Ammon's horn (tissue), 1 donor: ENCODE data around the gene KCTD5.
A peak's percentile ranks its signal among the peaks of the same experiment; 100 is the strongest.

ENCODE experiments used
- DNase-seq: peaks from one replicate; pipeline ENCODE4 v3.0.0-alpha.2; 2016; ENCODE audit warnings: low spot score

Gene KCTD5

DNA sequence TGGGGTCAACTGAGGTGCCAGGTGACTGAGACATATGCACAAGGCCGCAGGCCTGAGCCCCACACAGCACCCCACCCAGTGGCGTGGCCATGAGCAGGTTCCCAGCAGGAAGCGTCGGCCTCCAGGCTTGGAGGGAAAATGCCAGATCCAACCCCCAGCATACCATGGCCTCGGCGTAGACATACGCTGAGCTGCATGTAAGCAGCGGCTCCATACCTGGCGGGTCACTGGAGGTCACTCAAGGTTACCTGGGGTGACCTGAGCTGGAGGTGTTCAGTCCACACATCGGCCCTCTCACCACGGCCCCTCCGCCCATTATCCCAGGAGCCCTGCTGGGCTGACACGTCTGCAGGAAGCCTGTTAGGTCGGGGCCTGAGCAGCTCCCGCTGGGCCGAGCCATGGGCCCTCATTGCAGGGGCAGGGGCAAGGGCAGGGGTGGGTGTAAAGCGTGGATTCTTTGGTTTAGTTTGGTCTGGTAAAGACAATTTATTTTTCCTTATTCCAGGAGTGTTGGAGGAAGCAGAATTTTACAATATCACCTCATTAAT lies 15.2 kb downstream of the KCTD5 start:
- DNase-seq: no peak

DNA sequence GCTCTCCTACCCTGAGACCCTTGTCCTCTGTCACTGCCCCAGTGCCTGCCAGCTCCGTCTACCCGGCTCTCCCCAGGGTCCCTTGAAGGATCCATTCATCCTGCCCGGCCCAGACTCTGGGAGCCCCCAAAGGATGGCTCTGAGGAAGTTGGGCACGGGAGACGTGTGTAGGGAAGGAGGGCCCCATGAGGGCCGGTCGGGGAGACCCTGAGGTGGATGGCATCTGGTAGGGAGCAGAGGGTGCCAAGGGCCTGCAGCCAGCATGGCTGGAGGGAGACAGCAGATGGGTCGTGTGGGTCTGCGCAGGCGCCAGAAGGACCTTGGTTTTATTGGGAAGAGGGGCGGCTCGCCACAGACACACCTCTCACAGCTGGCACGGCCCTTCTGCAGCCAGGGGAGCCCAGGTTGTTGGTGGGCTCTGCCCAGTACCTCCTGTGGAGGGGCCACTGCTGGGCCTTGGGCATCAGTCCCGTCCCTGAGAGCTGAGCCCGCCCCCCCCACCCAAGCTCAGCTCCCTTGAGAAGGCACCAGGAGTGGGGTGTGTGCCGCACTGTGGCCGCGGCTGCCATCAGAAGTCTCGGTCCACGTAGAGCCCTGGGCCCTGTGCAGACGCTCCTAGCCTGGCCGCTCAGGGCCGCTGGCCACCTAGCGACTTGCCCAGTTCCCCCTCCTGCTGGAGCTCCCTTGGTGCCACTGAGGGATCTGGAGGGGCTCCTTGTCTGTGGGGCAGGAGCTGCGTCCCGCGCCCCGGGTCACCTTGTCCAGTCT lies 16.0 kb downstream of the KCTD5 start:
- no peak for DNase-seq

DNA sequence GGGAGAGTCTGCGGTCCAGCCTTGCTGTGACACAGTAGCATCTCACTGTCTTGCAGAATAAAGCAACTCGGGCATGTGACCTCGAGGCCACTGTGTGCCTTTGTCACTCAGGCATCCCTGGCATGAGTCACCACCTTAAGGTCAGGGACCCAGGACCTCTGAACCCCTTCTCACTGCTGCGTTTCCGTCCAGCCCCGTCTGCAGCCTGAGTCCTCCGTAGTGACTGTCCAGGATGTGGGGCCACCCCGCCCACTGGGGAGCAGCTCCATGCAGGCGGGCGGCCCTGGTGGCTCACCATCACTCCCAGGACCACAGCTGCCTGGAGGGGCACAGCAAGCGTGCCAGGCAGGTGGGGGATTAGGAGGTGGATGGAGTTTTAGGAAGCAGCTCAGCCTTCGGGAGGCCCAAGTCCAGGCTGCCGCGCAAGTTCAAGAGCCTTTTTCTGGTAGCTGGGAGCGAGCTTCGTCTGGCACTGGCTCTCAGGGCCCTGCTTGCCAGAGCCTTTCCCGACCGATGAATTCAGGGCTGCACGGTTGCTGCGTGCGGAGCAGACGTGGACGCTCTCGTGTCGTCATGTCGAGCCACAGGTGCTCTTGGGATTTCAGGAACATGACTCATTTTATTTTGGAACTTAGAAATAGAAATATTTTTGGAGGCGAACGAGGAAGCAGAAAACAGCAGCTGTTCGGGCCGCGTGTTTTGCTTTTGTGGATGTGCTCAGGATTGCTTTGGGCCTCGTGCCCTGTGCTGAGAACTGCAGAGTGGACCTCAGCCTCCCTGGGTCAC lies 16.8 kb downstream of the KCTD5 start:
- peak; percentile 51 for DNase-seq

DNA sequence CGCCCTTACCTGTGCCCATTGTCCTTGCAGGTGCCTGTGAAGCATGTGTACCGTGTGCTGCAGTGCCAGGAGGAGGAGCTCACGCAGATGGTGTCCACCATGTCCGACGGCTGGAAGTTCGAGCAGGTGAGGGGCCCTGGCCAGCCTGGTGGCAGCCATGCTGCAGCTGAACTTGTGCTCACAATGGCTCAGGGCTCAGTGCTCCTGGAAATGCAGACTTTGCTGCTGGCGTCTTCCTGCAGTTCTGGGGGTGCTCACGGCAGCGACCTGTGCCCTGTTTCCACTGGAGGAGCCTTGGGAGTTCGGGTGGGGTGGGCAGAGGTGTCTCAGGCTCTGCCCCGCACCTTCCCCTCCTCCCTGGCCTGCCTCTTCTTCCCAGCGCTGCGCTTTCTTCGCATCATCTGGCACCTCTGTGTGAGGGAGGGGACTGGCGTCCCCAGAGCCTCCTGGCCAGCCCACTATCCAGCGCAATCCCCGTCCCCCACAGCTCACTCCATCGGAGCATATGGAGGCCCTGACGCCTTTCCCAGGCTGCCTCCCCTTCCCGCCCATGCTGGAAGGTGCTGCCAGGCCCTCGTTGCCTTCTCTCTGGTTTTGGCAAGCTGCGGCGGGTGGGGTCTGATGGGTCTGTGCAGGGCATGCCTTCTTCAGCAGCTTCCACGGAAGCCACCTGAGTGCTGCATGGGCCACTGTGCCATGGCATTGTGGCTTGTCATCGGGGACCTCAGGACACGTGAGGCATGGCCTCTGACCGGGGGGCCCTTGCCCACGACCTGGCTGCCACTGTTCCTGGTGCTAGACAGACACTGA lies 17.7 kb downstream of the KCTD5 start:
- DNase-seq: no peak

DNA sequence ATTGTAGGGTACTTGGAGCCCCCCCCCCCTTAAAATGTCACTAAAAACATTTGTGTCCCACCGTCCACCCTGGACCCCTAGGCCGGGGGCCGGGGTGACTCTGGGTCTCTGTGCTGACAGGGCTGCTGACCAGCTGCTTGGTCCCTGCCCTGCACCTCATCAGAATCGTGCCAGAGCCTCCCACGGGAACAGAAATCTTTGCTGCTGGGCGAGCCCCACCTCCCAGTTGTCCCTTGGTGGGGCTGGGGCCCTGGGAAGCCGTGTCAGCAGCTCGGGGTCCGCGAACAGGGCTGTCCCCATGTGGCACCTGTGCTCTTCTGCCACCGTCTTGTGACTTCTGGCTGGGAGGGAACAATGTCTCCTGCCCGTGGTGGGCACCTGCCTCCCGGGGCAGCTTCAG lies 18.5 kb downstream of the KCTD5 start:
- no peak for DNase-seq

DNA sequence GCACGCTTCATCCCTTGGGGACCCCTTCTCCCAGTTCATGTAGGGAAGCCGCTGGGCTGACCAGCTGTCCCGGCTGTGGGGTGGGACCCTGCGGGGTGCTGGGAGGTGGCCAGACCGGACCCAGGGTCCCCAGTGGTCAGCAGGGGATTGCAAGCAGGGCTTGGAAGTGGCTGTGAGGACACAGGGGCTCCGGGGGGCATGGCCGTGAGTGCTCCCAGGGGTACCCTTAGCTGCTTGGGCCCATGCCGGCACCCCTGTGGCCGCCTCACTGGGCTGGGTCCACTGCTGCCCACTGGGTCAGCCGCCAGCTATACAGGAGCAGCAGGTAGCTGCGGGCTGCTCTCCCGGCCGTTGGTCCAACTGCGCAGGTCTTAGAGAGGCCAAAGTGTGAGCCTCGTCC lies 18.9 kb downstream of the KCTD5 start:
- no peak for DNase-seq

DNA sequence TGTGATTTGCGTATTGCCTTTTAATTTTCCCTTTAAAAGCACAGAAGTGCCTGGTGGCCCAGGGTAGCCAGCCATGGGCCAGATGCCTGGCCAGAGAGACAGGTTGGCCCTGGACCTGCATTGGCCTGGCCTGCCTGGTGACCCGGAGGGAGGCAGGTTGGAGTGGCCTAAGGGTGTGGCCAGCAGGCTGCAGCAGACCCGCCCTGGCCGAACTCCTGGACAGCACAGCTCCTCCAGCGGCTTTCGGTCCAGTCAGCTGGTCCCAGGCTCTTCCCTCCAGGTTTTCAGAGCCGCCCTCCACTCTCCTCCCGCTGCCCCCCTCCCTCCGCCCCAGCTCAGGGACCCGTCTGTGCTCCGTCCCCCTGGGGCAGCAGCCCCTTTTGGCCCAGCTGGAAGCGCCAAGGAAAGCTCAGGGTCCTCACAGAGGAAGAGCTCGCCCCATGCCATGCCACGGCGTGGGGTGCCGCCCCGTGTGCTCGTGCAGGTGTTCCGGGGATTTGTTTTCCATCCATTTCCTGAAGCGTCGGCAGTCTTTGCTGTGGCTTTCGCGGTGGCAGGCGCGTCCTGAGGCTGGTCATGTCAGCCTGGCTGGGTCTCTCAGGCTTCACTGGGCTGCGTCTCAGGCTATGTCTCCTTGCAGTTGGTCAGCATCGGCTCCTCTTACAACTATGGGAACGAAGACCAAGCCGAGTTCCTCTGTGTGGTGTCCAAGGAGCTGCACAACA lies 19.6 kb downstream of the KCTD5 start:
- DNase-seq: no peak

DNA sequence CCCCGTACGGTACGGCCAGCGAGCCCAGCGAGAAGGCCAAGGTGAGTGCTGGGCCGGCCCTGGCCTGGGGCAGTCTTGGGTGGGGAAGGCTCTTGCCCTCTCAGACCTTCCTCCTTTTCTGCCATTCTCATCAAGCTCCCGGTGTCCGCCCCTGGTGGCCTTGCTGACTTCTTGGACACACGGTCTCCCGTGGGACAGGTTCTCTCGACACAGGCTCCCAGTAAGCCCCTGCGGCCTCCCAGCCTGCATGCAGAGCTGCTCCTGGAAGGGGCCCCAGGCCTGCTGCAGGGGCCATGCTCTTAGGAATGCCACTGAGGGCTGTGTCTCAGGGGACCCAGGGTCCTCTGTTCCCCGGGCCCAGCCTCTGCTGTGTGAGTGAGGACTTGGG lies 20.1 kb downstream of the KCTD5 start:
- DNase-seq: no peak

DNA sequence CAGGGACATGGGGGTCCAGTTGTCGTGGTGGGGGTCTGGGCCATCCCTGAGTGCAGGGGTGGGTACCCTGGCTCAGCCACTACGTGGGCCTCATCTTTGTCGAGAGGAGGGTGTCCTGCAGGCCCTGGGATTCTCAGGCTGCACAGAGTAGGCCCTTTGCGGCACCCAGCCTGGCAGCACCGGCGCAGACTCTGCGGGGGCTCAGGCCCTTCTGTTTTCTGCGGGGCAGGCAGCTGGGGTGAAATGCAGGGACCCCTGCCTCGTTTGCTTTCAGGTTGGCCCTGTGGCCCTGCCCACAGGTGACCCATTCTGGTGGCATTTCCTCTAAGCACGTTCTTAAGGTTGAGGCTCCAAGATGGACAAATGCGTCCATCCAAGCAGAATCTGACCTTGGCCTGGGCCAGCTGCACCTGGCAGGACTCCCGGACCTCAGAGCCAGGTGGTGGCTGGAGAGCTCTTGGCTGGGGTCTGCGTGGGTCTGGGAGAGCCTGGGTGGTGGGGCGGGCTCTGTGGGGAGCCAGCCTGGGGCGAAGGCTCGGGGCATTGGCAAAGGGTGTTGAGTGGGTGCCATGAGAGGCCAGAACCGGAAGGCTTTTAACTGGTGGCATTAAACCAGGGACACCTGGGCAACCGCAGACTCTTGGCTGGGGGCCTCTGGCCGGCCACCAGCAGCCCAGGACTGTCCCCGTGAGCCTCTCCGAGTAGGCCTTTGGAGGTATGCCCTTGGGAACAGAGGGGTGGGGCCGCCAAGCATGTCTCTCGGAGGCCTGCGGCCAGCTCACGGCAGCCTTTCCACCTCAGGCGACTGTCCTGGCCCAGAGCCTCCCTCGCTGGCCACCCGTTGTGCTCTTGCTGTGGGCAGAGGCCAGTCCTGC lies 20.8 kb downstream of the KCTD5 start:
- DNase-seq: no peak

DNA sequence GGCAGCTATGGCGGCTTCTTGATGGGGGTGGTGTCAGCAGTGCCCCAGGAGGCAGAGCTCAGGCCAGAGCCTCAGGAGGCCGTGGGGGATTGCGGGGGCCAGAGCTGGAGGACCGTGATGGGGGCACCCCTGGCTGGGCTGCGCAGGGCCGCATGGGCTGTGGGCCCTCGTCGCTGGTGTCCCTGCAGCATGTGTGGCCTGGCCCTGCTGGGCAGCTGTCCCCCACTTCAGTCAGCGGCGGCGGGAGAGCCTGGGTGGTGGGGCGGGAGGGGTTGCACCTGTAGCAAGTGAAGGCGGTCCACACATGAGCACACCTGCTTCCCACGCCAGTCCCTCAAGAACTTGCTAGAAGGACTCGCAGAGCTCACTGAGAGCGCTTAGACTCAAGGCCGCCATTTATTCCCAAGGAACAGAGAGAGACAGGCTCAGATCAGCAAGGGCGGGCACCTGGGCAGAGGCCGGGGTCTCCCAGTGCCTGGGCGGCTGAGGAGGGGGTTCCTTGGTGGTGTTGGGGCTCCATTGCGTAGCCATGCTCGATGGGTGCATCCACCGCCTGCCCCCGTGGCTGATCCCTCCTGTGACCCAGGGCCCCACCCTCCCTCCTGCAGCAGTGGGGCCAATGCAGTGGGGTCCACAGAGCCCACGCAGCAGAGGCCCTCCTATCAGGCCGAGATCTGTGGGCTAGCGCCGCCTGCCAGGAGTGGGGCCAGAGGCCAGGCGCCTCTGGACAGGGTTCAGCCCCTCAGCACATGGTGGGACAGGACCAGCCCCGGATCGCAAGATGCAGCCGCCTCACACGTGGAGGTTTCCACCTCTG lies 22.1 kb downstream of the KCTD5 start:
- no peak for DNase-seq

DNA sequence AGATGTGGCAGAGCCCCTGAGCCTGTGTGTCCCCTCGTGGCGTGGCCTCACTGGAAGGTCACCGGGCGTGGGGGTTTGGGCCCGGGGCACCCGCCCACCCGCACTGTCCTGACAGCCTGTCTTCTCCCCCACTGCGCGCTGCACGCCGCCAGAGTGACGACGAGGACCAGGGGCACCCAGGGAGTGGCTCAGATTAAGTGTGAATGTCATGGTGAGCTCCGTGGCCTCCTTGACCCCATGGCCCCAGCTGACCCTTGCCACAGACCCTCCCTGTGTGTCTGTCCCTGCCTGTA lies 22.6 kb downstream of the KCTD5 start:
- DNase-seq: no peak

DNA sequence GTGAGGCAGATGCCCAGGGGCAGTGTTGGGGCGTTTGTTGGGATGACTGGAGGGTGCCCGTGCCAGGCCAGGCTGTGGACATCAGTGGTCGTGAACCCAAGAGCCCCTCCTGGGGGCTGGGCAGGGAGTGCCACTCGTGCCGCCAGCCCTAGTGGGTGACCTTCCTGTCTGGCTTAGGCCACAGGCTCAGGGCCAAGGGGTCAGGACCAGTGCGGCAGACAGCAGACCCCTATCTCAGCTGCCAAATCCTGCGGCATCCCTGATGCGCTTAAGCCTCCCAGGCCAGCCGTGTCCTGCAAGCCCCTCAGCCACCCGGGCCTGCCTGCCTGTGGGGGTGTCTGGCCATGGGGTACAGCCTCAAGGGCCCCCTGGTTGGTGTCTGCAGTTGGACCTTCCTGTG lies 23.0 kb downstream of the KCTD5 start:
- DNase-seq: no peak

DNA sequence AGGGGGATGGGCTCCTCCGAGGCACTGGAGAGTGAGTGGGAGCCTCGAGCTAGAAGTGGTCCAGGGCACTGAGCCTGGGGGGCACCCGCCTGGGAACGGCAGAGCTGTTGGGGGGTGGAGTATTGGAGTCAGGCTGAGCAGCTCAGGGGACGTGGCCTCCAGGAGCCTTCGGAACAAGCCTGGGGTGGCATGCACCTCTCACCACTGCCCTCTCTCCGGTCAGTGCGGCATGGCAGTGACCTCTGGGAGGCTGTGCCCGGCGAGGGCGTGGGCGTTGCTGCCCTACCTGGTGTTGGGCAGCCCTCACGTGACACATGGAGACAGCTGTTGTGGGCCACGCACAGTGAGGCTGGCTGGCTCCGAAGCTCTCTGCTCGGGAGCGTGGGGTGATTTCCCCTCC lies 23.8 kb downstream of the KCTD5 start:
- no peak for DNase-seq

DNA sequence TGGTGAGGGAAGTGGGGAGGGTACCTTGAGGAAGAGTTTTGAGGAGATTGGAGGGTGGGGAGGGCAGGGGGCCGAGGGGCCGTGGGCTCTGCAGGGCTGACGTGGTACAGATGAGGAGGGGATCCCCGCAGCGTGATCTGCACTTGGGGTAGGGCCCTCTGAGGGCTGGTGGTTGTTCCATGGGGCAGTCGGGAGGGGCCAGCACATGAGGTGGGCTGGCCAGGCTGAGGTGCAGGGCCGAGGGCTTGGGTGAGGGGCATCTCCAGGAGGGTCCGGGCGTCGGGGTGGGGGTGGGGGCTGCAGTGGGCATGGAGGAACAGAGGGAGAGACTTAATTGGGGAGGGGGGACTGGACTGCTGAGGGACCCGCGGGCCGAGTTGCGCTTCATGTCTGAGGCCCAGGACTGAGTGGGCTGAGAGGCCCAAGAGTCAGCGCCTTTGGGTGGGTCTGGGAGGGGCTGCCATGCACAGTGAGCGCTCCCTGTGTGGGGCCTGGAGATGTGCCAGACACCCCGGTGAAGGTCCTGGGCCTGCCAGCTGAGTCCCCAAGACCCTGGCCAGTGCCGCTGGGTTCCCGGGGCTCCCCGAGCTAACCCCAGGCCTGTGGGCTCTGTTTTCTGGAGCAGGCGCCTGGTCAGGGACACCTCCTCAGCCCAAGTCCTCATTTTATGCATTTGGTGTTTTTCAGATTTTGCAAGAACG lies 24.4 kb downstream of the KCTD5 start:
- no peak for DNase-seq

DNA sequence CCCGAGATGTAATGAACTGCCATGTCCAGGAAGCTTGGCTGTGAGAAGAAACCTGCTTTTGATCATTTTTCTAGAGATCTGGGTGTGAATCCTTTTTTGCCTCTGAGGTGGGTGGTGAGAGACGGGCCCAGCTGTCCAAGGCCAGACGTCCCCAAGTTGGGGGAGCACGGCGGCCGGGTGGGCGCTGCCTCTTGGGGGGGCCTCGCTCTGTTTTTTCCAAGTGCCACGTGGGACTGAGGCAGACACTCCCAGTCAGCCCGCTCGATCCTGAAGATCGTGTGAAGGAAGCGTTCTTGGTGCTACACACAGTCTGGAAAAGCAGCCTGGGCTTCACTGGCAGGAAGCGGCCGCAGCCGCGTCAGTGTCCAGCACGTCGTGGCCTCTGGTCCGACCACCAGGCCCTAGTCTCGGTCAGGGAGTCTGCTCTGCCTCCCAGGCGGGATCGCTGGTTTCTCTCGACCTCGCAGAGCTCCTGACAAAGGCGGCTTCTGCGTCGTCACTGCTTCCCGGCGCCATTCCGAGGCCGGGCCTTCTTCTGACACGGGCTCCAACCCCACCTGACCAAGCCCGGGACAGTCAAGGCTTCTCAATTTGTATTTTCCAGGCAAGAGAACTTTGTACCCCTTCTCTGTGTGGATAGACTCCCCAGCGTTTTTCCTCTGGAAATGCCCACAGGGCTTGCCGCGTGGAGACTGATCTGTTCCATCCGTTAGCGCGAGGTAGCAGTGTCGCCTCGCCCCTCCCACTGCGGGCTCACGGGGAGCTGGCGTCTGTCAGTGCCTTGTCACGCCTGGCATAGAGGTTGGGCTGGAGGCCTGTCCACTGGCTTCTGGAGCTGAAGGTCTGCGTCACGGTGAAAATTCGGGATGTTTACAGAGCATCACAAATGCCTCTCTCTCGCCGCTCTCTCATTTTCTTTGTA lies 25.3 kb downstream of the KCTD5 start:
- DNase-seq: no peak

DNA sequence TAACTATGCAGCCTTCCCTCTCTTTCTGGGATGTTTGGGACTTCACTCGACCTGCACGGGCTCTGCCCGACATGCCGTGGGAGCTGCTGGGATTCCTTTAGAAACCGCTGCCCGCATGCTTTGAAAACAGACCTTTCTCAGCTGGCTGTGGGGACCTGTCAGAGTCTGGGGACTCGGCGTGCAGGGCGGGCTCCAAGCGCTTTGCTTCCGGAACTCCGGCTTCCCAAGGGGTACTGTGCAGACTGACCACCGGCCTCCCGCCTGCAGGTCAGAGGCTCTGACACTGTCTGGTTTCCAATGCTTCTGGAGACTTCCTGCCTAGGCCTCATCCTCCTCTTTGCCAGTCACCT lies 25.9 kb downstream of the KCTD5 start:
- DNase-seq: no peak

DNA sequence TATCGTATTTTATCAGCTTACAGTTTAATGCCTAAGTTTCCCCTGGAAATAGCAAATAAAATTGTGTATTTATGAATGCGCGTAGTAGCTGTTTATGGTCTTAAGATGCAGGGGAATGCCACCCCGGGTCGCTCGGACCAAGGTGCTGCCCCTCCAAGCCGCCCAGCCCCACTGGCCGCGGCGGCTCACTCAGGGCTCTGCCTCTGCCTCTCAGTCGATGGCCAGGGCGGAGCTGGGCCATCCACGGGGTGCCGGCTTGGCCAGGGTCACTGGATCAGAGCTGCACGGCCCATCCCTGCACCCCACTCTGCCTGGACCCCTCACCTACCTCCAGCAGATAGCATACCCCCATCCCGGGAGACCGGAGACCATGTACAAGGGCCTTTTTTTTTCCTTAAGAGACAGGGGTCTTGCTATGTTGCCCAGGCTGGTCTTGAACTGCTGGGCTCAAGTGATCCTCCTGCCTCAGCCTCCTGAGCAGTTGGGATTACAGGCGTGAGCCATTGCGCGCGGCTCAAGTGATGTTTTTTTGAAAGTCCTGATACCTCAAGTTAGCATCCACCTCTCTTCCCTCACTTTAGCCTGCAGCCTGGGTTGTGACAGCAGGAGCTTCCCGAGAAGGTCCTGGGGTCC lies 26.7 kb downstream of the KCTD5 start:
- no peak for DNase-seq

DNA sequence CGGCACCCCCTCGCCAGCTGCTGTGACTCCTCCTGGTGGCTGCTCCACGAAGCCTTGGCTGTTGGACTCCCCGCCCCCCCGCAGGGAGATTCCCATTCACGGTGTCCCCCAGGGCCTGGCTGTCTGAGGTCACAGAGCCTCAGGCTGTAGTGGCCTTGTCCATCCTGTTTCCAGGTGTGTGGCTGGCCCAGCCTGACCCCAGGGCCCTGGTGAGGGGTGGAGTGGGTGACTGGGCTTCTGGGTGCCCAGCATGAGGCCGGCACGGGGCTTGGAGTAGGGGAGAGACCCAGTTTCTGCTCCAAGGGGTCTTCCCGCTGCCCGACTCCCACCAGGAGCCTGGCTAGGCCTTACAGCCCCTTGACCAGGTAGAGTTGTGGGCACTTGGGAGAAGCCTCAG lies 27.3 kb downstream of the KCTD5 start:
- DNase-seq: no peak
